HepG2 (cell line): ENCODE data around the gene CBFA2T2. TPM values are rescaled to one million over a fixed set of nuclear protein-coding genes. Genes with fewer than 3 reads are reported as not detected.
A peak's percentile ranks its signal among the peaks of the same experiment; 100 is the strongest.

Experiments used
- ATF4 ChIP-seq, 2 experiments: fragments of 450-650 bp in 1 of 2; sonication (generic) in 1 of 2; formaldehyde crosslinking; IDR thresholded peaks; 2 replicates each; pipeline versions ENCODE4 v1.5.0 to v1.8.0; 2020 to 2022; ENCODE audit warnings: mild to moderate bottlenecking in 1 of 2, missing genetic modification reagents in 1 of 2
- ATF7-NPFF ChIP-seq: sonication (generic); formaldehyde crosslinking; IDR thresholded peaks from 2 replicates; pipeline ENCODE4 v1.8.1; 2023; ENCODE audit warnings: mild to moderate bottlenecking, low read depth, missing genetic modification reagents, moderate library complexity
- CHCHD3 ChIP-seq: sonication (generic); formaldehyde crosslinking; IDR thresholded peaks from 2 replicates; pipeline ENCODE4 v1.8.0; 2022; ENCODE audit warnings: mild to moderate bottlenecking, missing genetic modification reagents, moderate library complexity
- GZF1 ChIP-seq: sonication (generic); formaldehyde crosslinking; IDR thresholded peaks from 2 replicates; pipeline ENCODE4 v1.5.1; 2020; ENCODE audit warnings: mild to moderate bottlenecking, missing genetic modification reagents
- JUN ChIP-seq: sonication (generic); formaldehyde crosslinking; IDR thresholded peaks from 2 replicates; pipeline ENCODE4 v1.4.0; 2020; ENCODE audit warnings: mild to moderate bottlenecking, missing genetic modification reagents
- KDM1A ChIP-seq: IDR thresholded peaks from 2 replicates; pipeline ENCODE4 v1.6.1; 2016; ENCODE audit warnings: missing compliant biosample characterization
- KDM3A ChIP-seq: IDR thresholded peaks from 2 replicates; pipeline ENCODE4 v1.6.1; 2018; ENCODE audit warnings: low read depth, missing compliant biosample characterization
- KDM5B ChIP-seq: sonication (generic); formaldehyde crosslinking; IDR thresholded peaks from 2 replicates; pipeline ENCODE4 v1.4.0; 2020; ENCODE audit warnings: missing genetic modification reagents, mild to moderate bottlenecking, borderline replicate concordance
- KLF12 ChIP-seq: sonication (generic); formaldehyde crosslinking; IDR thresholded peaks from 2 replicates; pipeline ENCODE4 v1.4.0; 2020; ENCODE audit warnings: missing genetic modification reagents, borderline replicate concordance
- MIER3 ChIP-seq: IDR thresholded peaks from 2 replicates; pipeline ENCODE4 v1.6.1; 2016; ENCODE audit warnings: missing compliant biosample characterization, borderline replicate concordance
- MZF1 ChIP-seq: sonication (generic); formaldehyde crosslinking; IDR thresholded peaks from 2 replicates; pipeline ENCODE4 v1.8.1; 2023; ENCODE audit warnings: mild to moderate bottlenecking, missing genetic modification reagents, borderline replicate concordance
- NR2F6 ChIP-seq, 2 experiments: IDR thresholded peaks; 2 replicates each; pipeline ENCODE4 v1.6.1; 2016; ENCODE audit warnings: antibody characterized with exemption in 1 of 2, mild to moderate bottlenecking in 1 of 2
- NR3C1 ChIP-seq: sonication (generic); formaldehyde crosslinking; IDR thresholded peaks from 2 replicates; pipeline ENCODE4 v1.4.0; 2020; ENCODE audit warnings: missing genetic modification reagents
- PHF8 ChIP-seq: sonication (generic); formaldehyde crosslinking; IDR thresholded peaks from 2 replicates; pipeline ENCODE4 v1.5.0; 2020; ENCODE audit warnings: missing genetic modification reagents
- POLR2A ChIP-seq, 2 experiments: IDR thresholded peaks; 2 replicates each; pipeline ENCODE4 v1.6.1; 2011; ENCODE audit warnings: low read depth in 2 of 2, low read length in 2 of 2, mild to moderate bottlenecking in 1 of 2, moderate library complexity in 1 of 2; ENCODE audit not compliant: insufficient read depth in 1 of 2
- RAD21 ChIP-seq: fragments of 450-650 bp; formaldehyde crosslinking; IDR thresholded peaks from 2 replicates; pipeline ENCODE4 v1.5.0; 2020; ENCODE audit warnings: mild to moderate bottlenecking
- RELA ChIP-seq: sonication (generic); formaldehyde crosslinking; IDR thresholded peaks from 2 replicates; pipeline ENCODE4 v1.4.0; 2020; ENCODE audit warnings: missing genetic modification reagents
- REXO4 ChIP-seq: sonication (generic); formaldehyde crosslinking; IDR thresholded peaks from 2 replicates; pipeline ENCODE4 v1.8.0; 2022; ENCODE audit warnings: missing genetic modification reagents, mild to moderate bottlenecking, borderline replicate concordance
- SIX1 ChIP-seq: sonication (generic); formaldehyde crosslinking; IDR thresholded peaks from 2 replicates; pipeline ENCODE4 v1.4.0; 2020; ENCODE audit warnings: missing genetic modification reagents, borderline replicate concordance
- SRSF1 ChIP-seq: fragments of 200-400 bp; formaldehyde crosslinking; optimal IDR thresholded peaks from 2 replicates; pipeline ENCODE3; 2017; ENCODE audit warnings: mild to moderate bottlenecking, low read depth, low read length, moderate library complexity
- STAG1 ChIP-seq: sonication (generic); formaldehyde crosslinking; IDR thresholded peaks from 2 replicates; pipeline ENCODE4 v1.4.0; 2020; ENCODE audit warnings: missing genetic modification reagents
- THAP11 ChIP-seq: IDR thresholded peaks from 2 replicates; pipeline ENCODE4 v1.6.1; 2016; ENCODE audit warnings: missing biosample characterization, missing genetic modification reagents
- ZBTB39 ChIP-seq: sonication (generic); formaldehyde crosslinking; IDR thresholded peaks from 2 replicates; pipeline ENCODE4 v1.5.0; 2020; ENCODE audit warnings: missing genetic modification reagents
- ZFAT ChIP-seq: sonication (generic); formaldehyde crosslinking; conservative IDR thresholded peaks from 2 replicates; pipeline ENCODE4 v1.8.1; 2023; ENCODE audit warnings: missing genetic modification reagents, inconsistent platforms
- ZFP62 ChIP-seq: sonication (generic); formaldehyde crosslinking; IDR thresholded peaks from 2 replicates; pipeline ENCODE4 v1.4.0; 2020; ENCODE audit warnings: missing genetic modification reagents
- ZMYM4 ChIP-seq: sonication (generic); formaldehyde crosslinking; IDR thresholded peaks from 2 replicates; pipeline ENCODE4 v1.8.1; 2023; ENCODE audit warnings: mild to moderate bottlenecking, missing genetic modification reagents
- ZNF10 ChIP-seq: sonication (generic); formaldehyde crosslinking; IDR thresholded peaks from 2 replicates; pipeline ENCODE4 v1.4.0; 2020; ENCODE audit warnings: mild to moderate bottlenecking, low read depth, missing genetic modification reagents, borderline replicate concordance
- ZNF576 ChIP-seq: sonication (generic); formaldehyde crosslinking; IDR thresholded peaks from 2 replicates; pipeline ENCODE4 v1.4.0; 2020; ENCODE audit warnings: mild to moderate bottlenecking, missing genetic modification reagents
- polyA plus RNA-seq, 8 experiments: library from polyadenylated mRNA; depleted of rRNA in 3 of 8; stranded (reverse) in 7 of 8; unstranded in 1 of 8; fragments of >200 nt; fragmentation: Illumina TruSeq in 4 of 8; extraction: Trizol in 4 of 8; gene quantifications; 2 replicates each; pipeline versions ENCODE4 v1.2.1 to v1.2.3, GENCODE V29; 2011 to 2016; ENCODE audit warnings: low read depth in 4 of 8, missing spikeins in 1 of 8, mixed read lengths in 1 of 8; ENCODE audit not compliant: insufficient read depth in 1 of 8
- total RNA-seq, 5 experiments: library from RNA; depleted of rRNA; stranded (reverse); fragments of >200 nt; fragmentation: Illumina TruSeq; extraction: Trizol; gene quantifications; 2 replicates each; pipeline ENCODE4 v1.2.3, GENCODE V29; 2016; ENCODE audit warnings: low read depth in 1 of 5

Gene CBFA2T2
- total and polyA plus RNA-seq, 2 of the 13 experiments (the other 11 are each of a cell fraction or from before 2014, with no cell fraction given): 6.3 to 21.2 TPM

GRCh38 chr20:33444797-33445560 is 44.9 kb upstream of the CBFA2T2 start (continued):
- peak in 1 of 2 experiments; percentile 39; a peak in 1 of 4 replicates for TF ChIP-seq ATF4 (CRISPR knock-in tag; IDR thresholded peaks at IDR 0.05)
- no peak for TF ChIP-seq CHCHD3 (CRISPR knock-in tag)
- TF ChIP-seq NR2F6 (IDR thresholded peaks at IDR 0.05): no peak
- no peak for TF ChIP-seq NR2F6 (CRISPR knock-in tag; IDR thresholded peaks at IDR 0.05)
- TF ChIP-seq THAP11 (CRISPR knock-in tag): peak; percentile 16; the same call in 1 of the 2 replicates
- peak; percentile 26; the same call in 1 of the 2 replicates for TF ChIP-seq ZBTB39 (CRISPR knock-in tag)
- TF ChIP-seq RAD21: peak; percentile 62
- TF ChIP-seq ZNF10 (CRISPR knock-in tag): no peak
- no peak for TF ChIP-seq KLF12 (CRISPR knock-in tag)
- TF ChIP-seq KDM5B: 0 out of 2 replicates have a peak, but pooled peaks have one; percentile 48
- TF ChIP-seq POLR2A (IDR thresholded peaks at IDR 0.05; ENCODE audit: insufficient read depth in 1 of 2, low read depth in 2 of 2, low read length in 2 of 2): no peak
- no peak for TF ChIP-seq SRSF1
- TF ChIP-seq RELA (CRISPR knock-in tag): no peak
- peak; percentile 80 for TF ChIP-seq STAG1 (CRISPR knock-in tag)
- no peak for TF ChIP-seq ZNF576 (CRISPR knock-in tag)
- TF ChIP-seq PHF8 (CRISPR knock-in tag): 0 out of 2 replicates have a peak, but pooled peaks have one; percentile 39
- no peak for TF ChIP-seq KDM1A (CRISPR knock-in tag)
- no peak for TF ChIP-seq JUN
- peak; percentile 36; the same call in 1 of the 2 replicates for TF ChIP-seq REXO4 (CRISPR knock-in tag)
- no peak for TF ChIP-seq KDM3A (CRISPR knock-in tag)
- no peak for TF ChIP-seq NR3C1
- TF ChIP-seq ZFAT (CRISPR knock-in tag): no peak
- no peak for TF ChIP-seq ZFP62
- no peak for TF ChIP-seq ZMYM4
- no peak for TF ChIP-seq ATF7-NPFF
- TF ChIP-seq GZF1 (CRISPR knock-in tag): no peak
- TF ChIP-seq SIX1 (CRISPR knock-in tag): peak; percentile 41; the same call in 1 of the 2 replicates
- no peak for TF ChIP-seq MZF1 (CRISPR knock-in tag)
- TF ChIP-seq MIER3 (CRISPR knock-in tag): no peak
